Activated T-cell treated with anti-CD3 and anti-CD28 coated beads, Interleukin-2, amount 50 U/mL, for 72 hours (primary cell): Measurements from ENCODE around the gene RP2. TPM values are rescaled to one million over a fixed set of nuclear protein-coding genes. Genes with fewer than 3 reads are reported as not detected.

Source experiments
- ATAC-seq, 2 donors: fragments of 150-1000 bp; cut with Tn5 transposase; replicated peaks in 1 of 2; 2 replicates each; pipeline ENCODE4 v1.10.0; 2021; ENCODE audit warnings: moderate library complexity in 2 of 2, mild to moderate bottlenecking in 1 of 2
- DNase-seq, 2 donors: peaks; one replicate each; pipeline ENCODE4 v3.0.0; 2021 to 2022; ENCODE audit warnings: mixed read lengths in 1 of 2
- H3K27ac Mint-ChIP-seq: one replicate; pipeline ENCODE4 v1.8.0; 2022; ENCODE audit warnings: mild to moderate bottlenecking, moderate library complexity, mixed read lengths
- H3K27me3 Mint-ChIP-seq: one replicate; pipeline ENCODE4 v1.8.0; 2022; ENCODE audit warnings: low read depth, mixed read lengths
- H3K36me3 Mint-ChIP-seq, 2 donors: one replicate each; pipeline ENCODE4 v1.8.0; 2022; ENCODE audit warnings: mixed read lengths in 2 of 2, mild to moderate bottlenecking in 1 of 2; ENCODE audit not compliant: insufficient read depth in 2 of 2
- H3K4me1 Mint-ChIP-seq: one replicate; pipeline ENCODE4 v1.8.0; 2022; ENCODE audit warnings: low read depth, mixed read lengths
- H3K4me3 Mint-ChIP-seq, 2 donors: one replicate each; pipeline ENCODE4 v1.8.0; 2022; ENCODE audit warnings: mild to moderate bottlenecking in 2 of 2, mixed read lengths in 2 of 2, moderate library complexity in 2 of 2
- H3K9me3 Mint-ChIP-seq, 2 donors: one replicate each; pipeline ENCODE4 v1.8.0; 2022; ENCODE audit warnings: mixed read lengths in 2 of 2
- total RNA-seq, 2 donors: library from RNA; stranded (reverse); gene quantifications; one replicate each; pipeline ENCODE4 v1.2.3, GENCODE V29; 2022

Gene RP2
- total RNA-seq, 2 donors from 2014 or later = 4.9 to 5.4 TPM

DNA sequence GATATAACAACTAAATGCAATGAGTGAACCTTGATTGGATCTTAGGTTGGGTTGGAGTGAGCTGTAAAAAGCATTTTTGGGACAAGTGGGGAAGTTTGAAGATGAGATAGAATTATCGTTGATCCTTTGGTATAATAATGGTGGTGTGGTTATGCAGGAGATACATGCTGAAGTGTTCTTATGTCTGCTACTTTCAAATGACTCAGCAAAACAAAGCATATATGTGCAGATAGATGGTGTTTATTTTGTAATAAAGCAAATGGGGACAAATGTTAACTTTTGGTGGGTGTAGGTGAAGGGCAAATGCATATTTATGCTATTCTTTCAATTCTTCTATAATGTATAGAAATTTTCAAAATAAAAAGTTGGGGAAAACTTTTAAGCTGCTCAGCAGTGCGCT lies 26.2 kb downstream of the RP2 start:
- Mint-ChIP-seq H3K27ac (no peak overlapping the region), H3K4me1 (no peaks in the 10 kb centered on the region), H3K36me3 (peaks cover 0 to 6% of the 10 kb centered on the region in 2 donors), H3K9me3 (peaks cover 0 to 2% of the 10 kb centered on the region in 2 donors), H3K4me3 (no peak overlapping the region), H3K27me3 (no peaks in the 10 kb centered on the region)
- ATAC-seq (no peak), DNase-seq (no peak)

DNA sequence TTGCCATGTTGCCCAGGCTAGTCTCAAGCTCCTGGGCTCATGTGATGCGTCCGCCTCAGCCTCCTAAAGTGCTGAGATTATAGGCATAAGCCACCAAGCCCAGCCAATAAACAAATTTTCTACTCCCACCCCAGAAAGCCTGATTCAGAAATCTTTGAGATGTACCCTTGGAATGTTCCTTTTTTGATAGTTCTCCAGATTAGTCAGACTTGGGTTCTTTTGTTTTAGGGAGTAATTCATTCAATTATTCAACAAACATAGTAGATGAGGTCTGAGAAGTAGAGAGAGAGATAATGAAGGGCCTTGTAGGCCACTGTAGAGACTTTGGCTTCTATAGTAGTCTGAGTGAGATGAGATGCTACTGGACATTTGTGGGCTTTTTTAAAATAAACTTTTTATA lies 27.8 kb downstream of the RP2 start:
- Mint-ChIP-seq H3K36me3 (peaks cover 0 to 6% of the 10 kb centered on the region in 2 donors), H3K4me1 (no peaks in the 10 kb centered on the region), H3K4me3 (no peak overlapping the region), H3K9me3 (peaks cover 0 to 2% of the 10 kb centered on the region in 2 donors), H3K27ac (no peak overlapping the region), H3K27me3 (no peaks in the 10 kb centered on the region)
- no peak for DNase-seq
- ATAC-seq = no peak

DNA sequence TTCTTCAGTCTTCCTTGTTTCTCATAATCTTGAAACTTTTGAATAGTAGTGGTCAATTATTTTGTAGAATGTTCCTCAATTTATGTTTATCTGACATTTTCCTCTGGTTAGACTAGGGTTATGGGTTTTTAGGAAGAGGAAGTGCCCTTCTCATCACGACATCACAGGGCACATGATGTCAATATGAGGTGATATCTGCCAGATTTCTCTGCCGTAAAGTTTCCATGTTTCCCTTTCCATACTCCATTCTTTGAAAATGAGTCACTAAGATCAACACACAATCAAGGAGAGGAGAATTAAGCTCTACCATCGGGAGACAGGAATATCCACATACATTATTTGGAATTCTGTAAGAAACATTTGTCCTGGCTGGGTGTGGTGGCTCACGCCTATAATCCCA lies 28.4 kb downstream of the RP2 start:
- Mint-ChIP-seq H3K36me3 (peaks cover 0 to 6% of the 10 kb centered on the region in 2 donors), H3K27ac (no peak overlapping the region), H3K4me3 (no peak overlapping the region), H3K9me3 (peaks cover 0 to 2% of the 10 kb centered on the region in 2 donors), H3K27me3 (no peaks in the 10 kb centered on the region), H3K4me1 (no peaks in the 10 kb centered on the region)
- ATAC-seq (no peak), DNase-seq (no peak)

DNA sequence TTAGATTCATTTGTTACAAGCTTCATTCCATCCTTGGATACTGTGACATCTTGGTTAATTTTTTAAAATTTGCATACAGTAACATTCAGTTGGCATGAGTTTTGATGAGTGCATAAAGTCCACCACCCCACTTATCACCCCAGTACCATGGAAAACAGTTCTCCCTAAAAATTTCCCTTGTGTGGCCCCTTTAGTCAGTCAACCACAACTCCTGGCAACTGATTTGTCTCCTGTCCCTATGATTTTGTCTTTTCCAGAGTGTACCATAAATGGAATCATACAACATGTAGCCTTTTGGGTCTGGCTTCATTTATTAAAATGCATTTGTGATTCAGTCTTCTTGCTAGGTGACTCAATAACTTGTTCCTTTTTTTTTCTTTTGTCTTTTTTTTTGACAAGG lies 29.9 kb downstream of the RP2 start:
- ATAC-seq = no peak
- H3K36me3 Mint-ChIP-seq = peaks cover 0 to 6% of the 10 kb centered on the region in 2 donors
- no peak overlapping the region for H3K27ac Mint-ChIP-seq

DNA sequence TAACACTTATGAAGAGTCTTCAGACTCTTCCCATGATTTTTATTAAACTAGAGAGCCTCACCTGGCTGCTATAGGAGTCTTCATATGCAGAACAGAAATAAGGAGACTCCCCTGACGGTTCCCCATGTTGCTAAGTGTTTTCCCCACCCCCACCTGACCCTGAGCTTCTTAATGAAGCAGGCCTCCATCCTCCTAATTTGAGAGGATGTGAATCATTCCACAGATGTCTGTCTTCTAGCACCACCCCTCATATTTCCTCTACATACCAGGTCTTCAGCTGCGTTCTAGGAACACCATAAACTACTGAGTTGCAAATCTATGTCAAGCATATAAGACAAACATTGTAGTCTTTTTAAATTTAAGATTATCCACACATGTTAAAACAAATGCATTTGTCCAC lies 36.9 kb downstream of the RP2 start:
- H3K27ac Mint-ChIP-seq = no peak overlapping the region
- H3K4me3 Mint-ChIP-seq = no peak overlapping the region
- no peak for DNase-seq
- no peak for ATAC-seq
- H3K9me3 Mint-ChIP-seq = no peaks in the 10 kb centered on the region
- no peaks in the 10 kb centered on the region for H3K4me1 Mint-ChIP-seq
- no peaks in the 10 kb centered on the region for H3K27me3 Mint-ChIP-seq
- H3K36me3 Mint-ChIP-seq = no peaks in the 10 kb centered on the region

More for the DNA sequence above, 29.9 kb downstream of the RP2 start:
- Mint-ChIP-seq H3K4me1 (no peaks in the 10 kb centered on the region), H3K9me3 (peaks cover 0 to 2% of the 10 kb centered on the region in 2 donors), H3K4me3 (no peak overlapping the region), H3K27me3 (no peaks in the 10 kb centered on the region)
- DNase-seq = no peak

DNA sequence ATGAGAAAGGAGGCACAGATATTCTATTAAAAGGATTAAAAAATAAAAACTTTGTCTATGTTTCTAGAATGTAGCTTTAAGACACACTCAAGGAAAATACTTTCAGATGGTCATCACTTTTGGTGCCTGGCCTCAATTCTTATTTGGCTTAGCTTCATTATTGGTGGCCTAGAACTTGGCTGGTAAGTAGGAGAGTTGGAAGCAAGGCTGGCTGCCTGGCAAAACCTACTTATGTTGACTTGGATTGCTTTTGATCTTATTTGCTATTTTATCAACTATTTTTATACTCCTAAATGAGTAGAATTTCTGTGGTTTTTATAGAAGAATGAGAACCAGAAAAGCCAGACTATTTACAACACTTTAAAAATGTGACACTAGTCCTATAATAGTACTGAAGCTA lies 40.1 kb downstream of the RP2 start:
- Mint-ChIP-seq H3K36me3 (no peaks in the 10 kb centered on the region), H3K27me3 (no peaks in the 10 kb centered on the region), H3K4me1 (no peaks in the 10 kb centered on the region), H3K27ac (no peak overlapping the region), H3K9me3 (no peaks in the 10 kb centered on the region), H3K4me3 (no peak overlapping the region)
- DNase-seq = no peak
- no peak for ATAC-seq

DNA sequence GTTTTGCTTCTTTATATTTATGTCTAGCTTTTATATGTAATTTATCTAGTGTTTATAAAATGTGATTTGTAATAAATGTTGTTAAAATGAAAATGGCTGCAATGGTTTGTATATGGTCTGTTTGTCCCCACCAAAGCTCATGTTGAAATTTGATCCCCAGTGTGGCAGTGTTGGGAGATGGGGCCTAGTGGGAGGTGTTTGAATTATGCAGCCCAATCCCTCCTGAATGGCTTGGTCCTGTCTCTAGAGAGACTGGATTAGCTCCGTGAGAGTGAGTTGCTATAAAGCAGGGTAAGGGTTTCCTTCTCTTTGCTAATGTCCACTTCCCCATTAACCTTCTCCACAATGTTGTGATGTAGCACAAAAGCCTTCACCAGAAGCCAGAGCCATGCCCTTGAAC lies 45.4 kb downstream of the RP2 start:
- Mint-ChIP-seq H3K36me3 (no peaks in the 10 kb centered on the region), H3K9me3 (no peaks in the 10 kb centered on the region), H3K4me1 (no peaks in the 10 kb centered on the region), H3K4me3 (no peak overlapping the region), H3K27me3 (no peaks in the 10 kb centered on the region), H3K27ac (no peak overlapping the region)
- ATAC-seq = no peak
- DNase-seq = no peak

DNA sequence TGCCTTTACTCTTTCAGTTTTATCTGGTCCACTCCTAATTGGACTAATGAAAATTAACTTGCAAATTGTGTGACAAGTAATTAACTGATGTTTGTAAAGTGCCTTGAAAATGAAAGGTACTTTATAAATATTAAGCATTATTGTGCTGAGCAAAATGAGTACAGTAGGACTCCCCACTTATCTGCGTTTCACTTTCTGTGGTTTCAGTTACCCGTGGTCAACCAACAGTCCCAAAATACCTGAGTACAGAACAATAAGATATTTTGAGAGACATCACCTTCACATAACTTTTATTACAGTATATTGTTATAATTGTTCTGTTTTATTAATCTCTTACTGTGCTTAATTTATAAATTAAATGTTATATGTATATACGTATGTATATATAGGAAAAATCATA lies 48.0 kb downstream of the RP2 start:
- Mint-ChIP-seq H3K9me3 (no peaks in the 10 kb centered on the region), H3K27ac (no peak overlapping the region), H3K27me3 (peaks cover 1% of the 10 kb centered on the region), H3K4me1 (no peaks in the 10 kb centered on the region), H3K36me3 (no peaks in the 10 kb centered on the region), H3K4me3 (no peak overlapping the region)
- no peak for ATAC-seq
- DNase-seq = no peak

DNA sequence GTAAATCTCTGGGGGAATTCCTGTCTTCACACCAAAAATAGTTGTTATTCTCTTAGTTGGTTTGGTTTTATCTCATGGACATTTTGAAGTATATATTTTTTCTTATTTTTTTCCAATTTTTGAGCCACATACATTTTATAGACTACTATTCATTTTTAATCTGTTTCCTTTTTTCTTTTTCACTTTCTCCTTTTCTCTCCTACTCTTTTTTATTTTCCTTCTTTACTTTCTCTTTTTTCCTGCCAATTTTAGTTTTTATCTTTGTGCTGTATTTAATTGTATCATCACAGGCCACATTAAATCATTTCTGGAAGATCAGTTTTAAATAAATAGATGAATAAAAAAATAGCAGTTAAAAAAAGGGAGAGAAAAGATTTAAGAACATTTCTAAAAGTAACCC lies 61.4 kb downstream of the RP2 start:
- Mint-ChIP-seq H3K36me3 (no peaks in the 10 kb centered on the region), H3K9me3 (no peaks in the 10 kb centered on the region), H3K27ac (no peak overlapping the region), H3K4me3 (no peak overlapping the region), H3K4me1 (no peaks in the 10 kb centered on the region), H3K27me3 (peaks cover 39% of the 10 kb centered on the region)
- ATAC-seq (no peak), DNase-seq (no peak)

DNA sequence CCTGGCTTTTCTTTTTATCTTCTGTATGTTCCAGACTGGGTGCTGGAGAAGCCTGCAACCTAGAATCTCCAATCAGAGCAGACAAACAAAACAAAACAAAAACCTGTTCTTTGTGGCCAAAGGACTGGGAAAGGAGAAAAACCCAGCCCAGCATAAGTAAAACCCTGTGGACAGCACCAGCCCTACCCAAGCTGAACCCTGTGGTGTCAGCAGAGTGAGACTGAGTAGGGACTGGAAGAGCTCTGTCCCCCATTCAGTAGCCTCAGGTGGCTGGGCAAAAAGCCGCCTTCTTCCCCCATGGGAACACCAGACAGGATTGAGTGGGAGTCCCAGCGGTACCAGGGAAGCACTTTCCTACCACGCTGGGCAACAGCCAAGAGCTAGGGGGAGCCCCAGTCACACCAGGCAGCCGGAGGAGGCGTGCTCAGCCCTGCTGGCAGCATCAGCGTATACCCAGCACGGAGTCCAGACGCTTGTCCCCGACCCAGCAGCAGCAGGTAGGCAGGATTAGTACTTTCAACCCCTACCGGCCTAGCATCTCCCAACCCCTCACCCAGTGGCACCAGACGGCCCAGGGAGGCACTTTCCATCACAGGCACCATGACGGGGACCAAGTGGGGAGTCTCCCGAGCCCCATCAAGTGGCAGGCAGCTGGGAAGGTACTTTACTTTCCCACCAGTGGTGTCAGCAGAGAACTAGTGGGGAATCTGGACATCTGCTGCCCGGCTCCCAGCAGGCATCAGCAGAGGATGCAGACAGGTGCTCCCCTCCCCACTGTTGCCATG lies 66.8 kb downstream of the RP2 start:
- H3K36me3 Mint-ChIP-seq = no peaks in the 10 kb centered on the region
- H3K27ac Mint-ChIP-seq = no peak overlapping the region
- no peaks in the 10 kb centered on the region for H3K4me1 Mint-ChIP-seq
- ATAC-seq (peak; percentile 99), DNase-seq (peak; percentile 63 to 67)
- H3K9me3 Mint-ChIP-seq = no peaks in the 10 kb centered on the region
- H3K4me3 Mint-ChIP-seq = peak overlapping the region; percentile 74 to 76
- peaks cover 41% of the 10 kb centered on the region for H3K27me3 Mint-ChIP-seq

DNA sequence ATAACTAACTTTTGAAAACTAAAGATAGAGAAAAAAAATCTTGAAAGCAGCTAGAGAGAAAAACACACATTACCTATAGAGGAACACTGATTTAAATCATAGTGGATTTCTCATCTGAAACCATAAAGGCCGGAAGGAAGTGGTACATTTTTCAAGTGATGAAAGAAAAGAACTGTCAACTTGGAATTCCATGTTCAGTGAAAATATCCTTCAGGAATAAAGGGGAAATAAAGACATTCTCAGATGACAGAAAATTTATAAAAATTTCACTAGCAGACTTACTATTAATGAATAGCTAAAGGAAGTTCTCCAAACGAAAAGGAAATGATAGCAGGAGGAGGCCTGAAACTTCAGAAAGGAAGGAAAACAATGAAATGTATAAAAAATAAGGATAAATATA lies 67.8 kb downstream of the RP2 start:
- Mint-ChIP-seq H3K27me3 (peaks cover 51% of the 10 kb centered on the region), H3K9me3 (no peaks in the 10 kb centered on the region), H3K4me1 (no peaks in the 10 kb centered on the region), H3K36me3 (no peaks in the 10 kb centered on the region), H3K4me3 (no peak overlapping the region), H3K27ac (no peak overlapping the region)
- ATAC-seq (no peak), DNase-seq (no peak)

DNA sequence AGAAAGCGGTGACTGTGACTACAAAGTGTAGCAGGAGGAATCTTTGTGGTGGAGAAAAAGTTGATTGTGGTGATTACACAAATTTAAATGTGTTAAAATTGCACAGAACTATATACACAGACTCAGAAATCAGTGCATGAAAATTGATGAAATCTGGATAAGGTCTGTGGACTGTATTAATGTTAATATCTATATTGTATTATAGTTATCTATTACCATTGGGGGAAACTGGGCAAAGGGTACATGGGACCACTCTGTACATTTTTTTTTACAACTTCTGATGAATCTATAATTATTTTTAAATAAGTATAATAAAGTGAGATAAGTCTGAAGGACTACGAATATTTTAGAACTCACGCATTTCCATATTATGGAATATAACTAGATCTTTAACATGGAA lies 73.6 kb downstream of the RP2 start:
- peaks cover 0 to 2% of the 10 kb centered on the region in 2 donors for H3K36me3 Mint-ChIP-seq
- ATAC-seq (no peak), DNase-seq (no peak)
- H3K9me3 Mint-ChIP-seq = no peaks in the 10 kb centered on the region
- H3K27ac Mint-ChIP-seq = no peak overlapping the region
- H3K4me1 Mint-ChIP-seq = peaks cover 12% of the 10 kb centered on the region
- H3K27me3 Mint-ChIP-seq = peaks cover 60% of the 10 kb centered on the region
- no peak overlapping the region for H3K4me3 Mint-ChIP-seq

DNA sequence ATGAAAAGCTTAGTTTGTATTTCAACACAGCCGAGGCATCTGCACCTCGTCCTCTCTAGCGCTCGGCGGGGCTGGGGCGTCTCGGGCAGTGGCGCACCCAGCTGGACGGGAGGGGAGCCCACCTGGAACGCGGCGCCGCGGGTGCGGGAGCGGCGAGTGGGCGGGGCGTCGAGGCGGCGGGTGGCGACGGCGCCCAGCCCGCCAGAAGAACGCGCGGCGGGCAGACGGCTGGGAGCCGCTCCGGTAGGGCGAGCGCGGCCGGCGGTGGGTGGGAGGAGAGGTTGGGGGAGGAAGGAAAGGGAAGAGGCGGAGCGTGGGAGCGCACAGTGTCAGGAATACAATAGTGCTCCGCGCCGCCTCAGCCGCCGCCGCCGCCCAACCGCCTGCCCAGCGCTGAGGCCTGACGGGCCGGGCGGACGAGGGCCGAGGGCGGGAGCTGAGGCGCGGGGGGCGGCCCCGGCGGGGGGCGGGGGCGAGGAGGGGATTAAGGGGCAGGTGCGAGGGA lies 75.3 kb downstream of the RP2 start, which contains the start of gene JADE3:
Gene JADE3, plus strand, starts transcription at position 324 of the 505 bp plus-strand sequence. CDS start 72,474 bp downstream, outside the sequence.
- Mint-ChIP-seq H3K27ac (no peak within 1 kb of the TSS), H3K4me3 (peak within 1 kb of the TSS; percentile 74 to 84), H3K27me3 (peaks cover 58% of the 10 kb centered on the region), H3K4me1 (peaks cover 12% of the 10 kb centered on the region), H3K36me3 (peaks cover 0 to 2% of the 10 kb centered on the region in 2 donors), H3K9me3 (no peaks in the 10 kb centered on the region)
- ATAC-seq = peak; percentile 57 to 63
- peak; percentile 40 for DNase-seq
